ENCODE results near the gene MLF2. TPM values are rescaled to one million over a fixed set of nuclear protein-coding genes. Genes with fewer than 3 reads are reported as not detected.

Gene MLF2
- total and polyA plus RNA-seq, 12 donors, result 135 to 334 (median 229) TPM

DNA sequence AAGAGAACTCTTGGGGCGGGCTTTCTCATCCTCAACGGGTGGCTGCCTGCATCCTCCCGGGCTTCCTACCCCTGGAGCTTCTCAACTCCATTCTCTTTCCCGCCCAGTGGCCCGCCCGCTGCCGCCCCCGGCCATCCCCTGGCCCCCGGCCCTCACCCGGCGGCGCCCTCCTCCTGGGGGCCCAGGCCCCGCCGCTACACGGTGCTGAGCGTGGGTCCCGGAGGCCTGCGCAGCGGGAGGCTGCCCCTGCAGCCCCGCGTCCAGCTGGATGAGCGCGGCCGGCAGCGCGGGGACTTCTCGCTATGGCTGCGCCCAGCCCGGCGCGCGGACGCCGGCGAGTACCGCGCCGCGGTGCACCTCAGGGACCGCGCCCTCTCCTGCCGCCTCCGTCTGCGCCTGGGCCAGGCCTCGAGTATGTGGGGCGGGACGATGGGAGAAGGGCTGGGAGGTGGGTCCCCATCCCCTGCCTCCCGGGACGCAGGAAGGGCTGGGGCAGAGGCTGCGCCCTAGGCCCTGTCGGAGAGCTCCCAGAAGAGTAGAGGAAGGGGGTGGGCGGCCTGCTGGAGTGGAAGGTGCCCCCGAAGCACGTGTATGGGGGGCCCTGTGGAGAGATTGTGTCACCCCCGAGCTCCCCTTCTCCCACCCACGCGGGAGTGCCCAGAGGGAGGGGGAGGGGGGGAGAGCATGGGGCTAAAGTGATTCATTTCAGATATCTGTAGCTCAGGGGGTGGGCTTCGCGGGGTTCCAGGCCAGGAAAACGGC is 20.8 kb upstream of the MLF2 start:
- TF ChIP-seq POLR2A (IDR thresholded peaks at IDR 0.05), result no peak
- Histone ChIP-seq H3K9me3 (replicated peaks in 1 of 3) (no peaks in the 10 kb centered on the region), H3K36me3 (replicated peaks in 1 of 2) (peaks cover 0 to 10% of the 10 kb centered on the region in 2 donors), H3K4me1 (replicated peaks in 1 of 2) (peaks cover 9 to 28% of the 10 kb centered on the region in 2 donors), H3K4me3 (no peak overlapping the region), H3K27ac (no peak overlapping the region), H3K27me3 (no peaks in the 10 kb centered on the region)
- no peak for DNase-seq
- intact Hi-C loops (cut with DNase I), result no loop called here
- 42 to 61% (median 45%) methylated on average over 16 to 60 of the region's 60 CpGs for WGBS, 4 donors

GRCh38 chr12:6772726-6773589 is 20.0 kb upstream of the MLF2 start:
- DNase-seq, result no peak
- H3K4me3 ChIP-seq, result no peak overlapping the region
- H3K27me3 ChIP-seq, result no peaks in the 10 kb centered on the region

GRCh38 chr12:6772331-6772695 is 19.4 kb upstream of the MLF2 start, which contains the start of gene LAG3:
Gene LAG3 (plus strand): TSS chr12:6772520. CDS start chr12:6772853, 333 bp downstream.
- TF ChIP-seq CTCF (IDR thresholded peaks at IDR 0.05), result no peak
- TF ChIP-seq POLR2A (IDR thresholded peaks at IDR 0.05), result no peak
- 48 to 58% (median 54%) methylated on average over 10 to 15 of the region's 15 CpGs for WGBS, 4 donors
- Histone ChIP-seq H3K27me3 (no peaks in the 10 kb centered on the region), H3K36me3 (replicated peaks in 1 of 2) (peaks cover 0 to 10% of the 10 kb centered on the region in 2 donors), H3K9me3 (replicated peaks in 1 of 3) (no peaks in the 10 kb centered on the region), H3K4me1 (replicated peaks in 1 of 2) (peaks cover 11 to 25% of the 10 kb centered on the region in 2 donors), H3K27ac (peak within 1 kb of the TSS in 2 of 5 donors; percentile 56 to 73), H3K4me3 (no peak within 1 kb of the TSS)
- intact Hi-C loops (cut with DNase I), result no loop called here
- DNase-seq, result no peak

More at GRCh38 chr12:6772726-6773589, 20.0 kb upstream of the MLF2 start:
- Histone ChIP-seq H3K36me3 (replicated peaks in 1 of 2) (peaks cover 0 to 10% of the 10 kb centered on the region in 2 donors), H3K4me1 (replicated peaks in 1 of 2) (peaks cover 8 to 28% of the 10 kb centered on the region in 2 donors), H3K27ac (no peak overlapping the region), H3K9me3 (replicated peaks in 1 of 3) (no peaks in the 10 kb centered on the region)
- 73 to 82% (median 79%) methylated on average over 20 to 21 of the region's 21 CpGs for WGBS, 4 donors
- intact Hi-C loops (cut with DNase I), result no loop called here
- no peak for TF ChIP-seq CTCF (IDR thresholded peaks at IDR 0.05)

- intact Hi-C loops (cut with DNase I), result no loop called here
- no peak for TF ChIP-seq CTCF (IDR thresholded peaks at IDR 0.05)
- no peak for TF ChIP-seq POLR2A (IDR thresholded peaks at IDR 0.05)
- 55 to 63% (median 59%) methylated on average over 12 of the region's 12 CpGs for WGBS, 4 donors
- Histone ChIP-seq H3K4me3 (no peak overlapping the region), H3K4me1 (replicated peaks in 1 of 2) (peaks cover 11 to 25% of the 10 kb centered on the region in 2 donors), H3K27ac (peak overlapping the region in 2 of 5 donors; percentile 56 to 73), H3K27me3 (no peaks in the 10 kb centered on the region), H3K9me3 (replicated peaks in 1 of 3) (no peaks in the 10 kb centered on the region), H3K36me3 (replicated peaks in 1 of 2) (peaks cover 0 to 10% of the 10 kb centered on the region in 2 donors)
- DNase-seq, result peak in 2 of 7 donors; percentile 45 to 48
Observed at GRCh38 chr12:6771509-6772330, 18.8 kb upstream of the MLF2 start.

All from adrenal gland (tissue), 12 donors.